GM10248 (cell line): ENCODE measurements around the gene SLIT1.

Experiments used
- CTCF ChIA-PET: fragments of 300-600 bp; sonication (Branson Sonifier 250); formaldehyde crosslinking; extraction: SDS; loops from one replicate; lab custom pipeline; 2021; ENCODE audit warnings: antibody characterized with exemption; lab: Yijun Ruan, JAX
- POLR2A ChIA-PET: fragments of 350-650 bp; sonication (Branson Sonifier 250); formaldehyde crosslinking; extraction: SDS; loops from one replicate; lab custom pipeline; 2020; ENCODE audit warnings: antibody characterized with exemption; lab: Yijun Ruan, JAX
- DNase-seq: peaks from one replicate; pipeline ENCODE4 v3.0.0; 2012; ENCODE audit errors: extremely low spot score
- TF ChIP-seq, protein P1 (sequence below): IDR thresholded peaks from 2 replicates; pipeline ENCODE4 v1.5.1; 2012; ENCODE audit warnings: mild to moderate bottlenecking, low read depth; ENCODE audit errors: extremely low read depth, missing control alignments, control extremely low read depth

SLIT1 gene

DNA sequence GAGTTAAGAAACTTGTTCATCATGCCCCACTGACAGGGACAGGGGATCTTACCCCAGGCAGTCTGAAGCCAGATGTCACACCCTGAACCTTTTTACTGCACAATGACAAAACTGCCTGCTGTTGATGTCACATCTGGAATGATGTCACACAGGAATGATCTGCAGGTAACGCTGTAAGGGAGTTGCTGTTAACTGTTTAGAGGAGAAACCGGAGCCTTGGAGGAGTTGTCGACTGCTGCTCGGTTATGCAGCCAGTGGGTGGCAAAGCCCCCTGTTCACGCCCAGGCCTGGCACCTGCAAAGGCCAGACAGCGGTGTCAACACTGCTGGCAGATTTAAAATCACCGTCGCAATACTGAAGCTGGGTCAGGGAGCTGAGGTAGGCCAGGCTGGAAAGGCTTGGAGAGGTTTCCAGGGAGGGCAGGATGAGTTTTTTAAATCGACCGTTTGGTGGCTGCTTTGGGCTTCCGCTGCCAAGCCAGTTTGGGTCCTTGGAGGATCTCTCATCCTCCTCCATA lies 10.0 kb upstream of the SLIT1 start:
- TF ChIP-seq, protein P1, sequence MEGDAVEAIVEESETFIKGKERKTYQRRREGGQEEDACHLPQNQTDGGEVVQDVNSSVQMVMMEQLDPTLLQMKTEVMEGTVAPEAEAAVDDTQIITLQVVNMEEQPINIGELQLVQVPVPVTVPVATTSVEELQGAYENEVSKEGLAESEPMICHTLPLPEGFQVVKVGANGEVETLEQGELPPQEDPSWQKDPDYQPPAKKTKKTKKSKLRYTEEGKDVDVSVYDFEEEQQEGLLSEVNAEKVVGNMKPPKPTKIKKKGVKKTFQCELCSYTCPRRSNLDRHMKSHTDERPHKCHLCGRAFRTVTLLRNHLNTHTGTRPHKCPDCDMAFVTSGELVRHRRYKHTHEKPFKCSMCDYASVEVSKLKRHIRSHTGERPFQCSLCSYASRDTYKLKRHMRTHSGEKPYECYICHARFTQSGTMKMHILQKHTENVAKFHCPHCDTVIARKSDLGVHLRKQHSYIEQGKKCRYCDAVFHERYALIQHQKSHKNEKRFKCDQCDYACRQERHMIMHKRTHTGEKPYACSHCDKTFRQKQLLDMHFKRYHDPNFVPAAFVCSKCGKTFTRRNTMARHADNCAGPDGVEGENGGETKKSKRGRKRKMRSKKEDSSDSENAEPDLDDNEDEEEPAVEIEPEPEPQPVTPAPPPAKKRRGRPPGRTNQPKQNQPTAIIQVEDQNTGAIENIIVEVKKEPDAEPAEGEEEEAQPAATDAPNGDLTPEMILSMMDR, result no peak
- ChIA-PET POLR2A (no interaction called here), CTCF (interaction anchor here (1.1 to 11.6 kb wide), 18 partner anchors 11 to 159 kb away, joined by 3 to 214 read pairs (median 10); partner anchors contain the start of gene SLIT1)
- DNase-seq, result no peak

DNA sequence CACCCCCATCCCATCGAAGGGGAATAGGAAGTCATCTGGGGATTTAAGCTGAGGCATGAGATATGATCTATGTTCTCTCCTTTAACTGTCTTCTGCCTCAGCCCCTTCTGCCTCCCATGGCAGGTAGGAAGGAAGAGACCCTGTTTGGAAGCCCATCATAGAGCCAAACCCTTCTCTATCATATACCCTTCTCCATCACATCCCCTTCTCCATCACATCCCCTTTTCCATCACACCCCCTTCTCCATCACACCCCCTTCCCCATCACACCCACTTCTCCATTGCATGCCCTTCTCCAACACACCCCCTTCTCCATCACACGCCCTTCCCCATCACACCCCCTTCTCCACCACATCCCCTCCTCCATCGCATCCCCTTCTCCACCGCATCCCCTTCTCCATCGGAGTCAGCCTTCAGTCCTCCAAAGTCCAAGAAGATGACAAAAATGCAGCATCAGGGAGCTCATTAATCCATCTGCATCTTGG lies 7.2 kb upstream of the SLIT1 start:
- TF ChIP-seq, protein P1, result no peak
- ChIA-PET CTCF (interaction anchor here (0.8 to 11.6 kb wide), 7 partner anchors 11 to 128 kb away, joined by 3 to 214 read pairs (median 5); no protein-coding TSS in a partner anchor), POLR2A (interaction anchor here (0.7 kb wide), 1 partner anchor 13 kb away, joined by 3 read pairs; no protein-coding TSS in a partner anchor)
- DNase-seq, result no peak

DNA sequence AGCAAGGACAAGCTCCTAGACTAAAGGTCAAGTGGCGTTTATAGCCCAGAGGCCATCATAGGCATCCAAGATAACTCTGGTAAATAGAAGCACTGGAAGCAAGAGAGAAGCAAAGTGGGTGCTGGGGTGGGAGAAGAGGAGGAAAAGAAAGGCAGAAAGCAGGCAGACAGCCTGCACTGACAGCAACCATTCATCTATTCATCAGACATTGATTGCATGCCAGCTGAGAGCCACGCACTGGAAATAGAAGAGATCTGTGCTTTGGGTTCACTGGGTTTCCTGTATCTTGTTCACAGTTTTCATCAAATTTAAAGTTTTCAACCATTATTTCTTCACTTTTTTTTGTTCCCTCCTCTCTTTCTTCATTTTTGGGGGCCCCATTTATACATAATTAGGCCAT lies 4.7 kb upstream of the SLIT1 start:
- TF ChIP-seq, protein P1, result no peak
- ChIA-PET CTCF (interaction anchor here (1.4 to 2.0 kb wide), 3 partner anchors 8 to 118 kb away, joined by 3 to 5 read pairs (median 4); no protein-coding TSS in a partner anchor), POLR2A (no interaction called here)
- DNase-seq, result no peak

DNA sequence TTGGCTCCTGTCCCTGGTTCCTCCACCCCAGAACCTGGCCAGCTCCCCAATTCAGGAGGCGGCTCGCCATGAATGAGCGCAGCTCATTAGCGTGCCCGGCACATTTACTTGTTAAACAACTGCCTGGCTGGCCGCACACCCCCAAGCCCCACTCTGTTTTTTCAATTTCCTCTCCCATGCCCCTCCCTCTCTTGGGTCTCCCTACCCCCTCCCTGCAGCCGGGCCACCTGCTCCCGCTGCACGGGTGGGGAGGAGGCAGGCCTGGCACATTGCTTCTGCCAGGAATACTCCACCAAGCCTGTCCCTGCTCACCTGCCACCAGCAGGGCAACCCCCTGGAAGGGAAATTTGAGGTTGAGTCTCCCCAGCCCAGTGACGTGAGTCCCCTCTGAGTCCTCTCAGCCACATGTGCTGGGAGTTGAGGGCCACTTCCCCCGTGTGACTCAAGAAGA lies 2.5 kb upstream of the SLIT1 start:
- peak; percentile 47 for DNase-seq
- ChIA-PET POLR2A (no interaction called here), CTCF (interaction anchor here (1.3 to 6.9 kb wide), 2 partner anchors 9 to 22 kb away, joined by 5 to 41 read pairs; no protein-coding TSS in a partner anchor)
- TF ChIP-seq, protein P1, result no peak

DNA sequence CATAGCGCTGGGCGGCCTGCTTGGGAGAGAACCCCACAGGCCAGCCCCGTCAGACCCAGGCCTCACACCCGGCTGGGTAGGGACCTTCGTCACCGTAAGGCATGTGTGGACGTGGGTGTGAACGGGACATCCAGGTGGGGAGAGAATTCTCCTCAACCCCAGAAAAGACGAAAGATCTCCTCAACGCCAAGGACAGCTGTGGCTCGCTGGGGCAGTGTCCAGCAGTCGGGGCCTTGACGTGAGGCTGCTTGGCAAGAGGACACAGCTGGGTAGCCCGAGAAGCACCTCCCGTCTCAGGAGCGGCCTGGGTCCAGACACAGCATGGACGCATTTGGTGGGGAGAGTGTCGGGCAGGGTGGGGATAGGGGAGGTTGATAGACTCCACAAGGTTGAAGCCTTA lies 1.2 kb upstream of the SLIT1 start:
- DNase-seq, result no peak
- POLR2A ChIA-PET, result no interaction called here
- TF ChIP-seq, protein P1, result no peak
- CTCF ChIA-PET, result interaction anchor here (1.3 to 6.9 kb wide), 2 partner anchors 10 to 23 kb away, joined by 5 to 41 read pairs; no protein-coding TSS in a partner anchor

DNA sequence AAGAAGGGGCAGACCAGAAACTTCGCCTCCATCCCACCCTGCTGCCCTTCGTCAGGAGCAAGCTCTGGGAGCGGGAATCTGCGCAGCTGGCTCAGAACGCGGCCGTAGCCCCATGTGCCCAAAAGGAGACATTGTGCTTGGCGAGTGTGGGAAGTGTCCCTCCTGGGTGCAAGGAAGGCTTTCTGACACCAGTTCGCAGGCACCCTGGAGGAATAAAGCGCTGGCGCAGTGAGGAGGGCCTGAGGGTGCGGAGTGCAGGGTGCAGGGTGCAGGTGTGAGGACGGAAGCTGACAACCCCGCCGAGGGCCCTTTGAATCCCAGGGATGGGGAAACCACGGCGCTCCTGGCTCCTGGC lies 811 bp downstream of the SLIT1 start:
- ChIA-PET POLR2A (no interaction called here), CTCF (interaction anchor here (0.9 to 6.9 kb wide), 3 partner anchors 8 to 112 kb away, joined by 3 to 41 read pairs (median 11); no protein-coding TSS in a partner anchor)
- DNase-seq, result no peak
- TF ChIP-seq, protein P1, result no peak
